CD4-positive, alpha-beta T cell treated with Interleukin-10 for 1 hour (primary cell): Measurements from ENCODE around the gene BCOR.

Experiments
- DNase-seq: peaks from one replicate; pipeline ENCODE4 v3.0.0-alpha.2; 2020

The BCOR gene

GRCh38 chrX:40061005-40061404 lies 36.8 kb downstream of the BCOR start:
- no peak for DNase-seq

- DNase-seq = no peak
Observed at GRCh38 chrX:40060356-40060845, 37.4 kb downstream of the BCOR start.

- DNase-seq = no peak
Observed at GRCh38 chrX:40058719-40059118, 39.0 kb downstream of the BCOR start.

- no peak for DNase-seq
Observed at GRCh38 chrX:40057405-40057804, 40.4 kb downstream of the BCOR start.

- DNase-seq = no peak
Observed at GRCh38 chrX:40056420-40056819, 41.3 kb downstream of the BCOR start.

GRCh38 chrX:40055495-40055894 lies 42.3 kb downstream of the BCOR start:
- no peak for DNase-seq

GRCh38 chrX:40054793-40055192 lies 43.0 kb downstream of the BCOR start:
- no peak for DNase-seq

- no peak for DNase-seq
Observed at GRCh38 chrX:40050532-40050931, 47.2 kb downstream of the BCOR start.

GRCh38 chrX:40049084-40049641 lies 48.6 kb downstream of the BCOR start:
- no peak for DNase-seq

GRCh38 chrX:40047485-40047884 lies 50.3 kb downstream of the BCOR start:
- no peak for DNase-seq

- no peak for DNase-seq
Observed at GRCh38 chrX:40043895-40044294, 53.9 kb downstream of the BCOR start.

GRCh38 chrX:40041915-40042314 lies 55.8 kb downstream of the BCOR start:
- DNase-seq = no peak

- DNase-seq = no peak
Observed at GRCh38 chrX:40040686-40041461, 56.9 kb downstream of the BCOR start.

- no peak for DNase-seq
Observed at GRCh38 chrX:40039887-40040286, 57.9 kb downstream of the BCOR start.

- no peak for DNase-seq
Observed at GRCh38 chrX:40037367-40037766, 60.4 kb downstream of the BCOR start.

- DNase-seq = no peak
Observed at GRCh38 chrX:40035726-40036125, 62.0 kb downstream of the BCOR start.

- DNase-seq = no peak
Observed at GRCh38 chrX:40031911-40032310, 65.8 kb downstream of the BCOR start.

- DNase-seq = no peak
Observed at GRCh38 chrX:40030205-40030604, 67.6 kb downstream of the BCOR start.

- peak; percentile 7 for DNase-seq
Observed at GRCh38 chrX:40022421-40022820, 75.3 kb downstream of the BCOR start.

- DNase-seq = no peak
Observed at GRCh38 chrX:40021647-40022046, 76.1 kb downstream of the BCOR start.

GRCh38 chrX:40019541-40019940 lies 78.2 kb downstream of the BCOR start:
- DNase-seq = no peak

GRCh38 chrX:40018041-40018440 lies 79.7 kb downstream of the BCOR start:
- no peak for DNase-seq

- DNase-seq = no peak
Observed at GRCh38 chrX:40016749-40017148, 81.0 kb downstream of the BCOR start.

- no peak for DNase-seq
Observed at GRCh38 chrX:40015693-40016092, 82.1 kb downstream of the BCOR start.
